Activated CD4-positive, alpha-beta memory T cell treated with anti-CD3 and anti-CD28 coated beads for 36 hours (primary cell): ENCODE data around the gene ALOXE3. TPM values are rescaled to one million over a fixed set of nuclear protein-coding genes. Genes with fewer than 3 reads are reported as not detected.

Source experiments
- CTCF ChIA-PET: fragments of 350-600 bp; sonication (Branson Sonifier 250); formaldehyde crosslinking; loops from one replicate; lab custom pipeline; 2021; ENCODE audit warnings: antibody characterized with exemption, inconsistent platforms; lab: Charles Lee
- POLR2A ChIA-PET: fragments of 350-600 bp; sonication (Branson Sonifier 250); formaldehyde crosslinking; loops from one replicate; lab custom pipeline; 2021; ENCODE audit warnings: antibody characterized with exemption; lab: Charles Lee
- DNase-seq: peaks from one replicate; pipeline ENCODE4 v3.0.0-alpha.2; 2020
- H3K27ac Mint-ChIP-seq: one replicate; pipeline ENCODE4 v1.8.0; 2021; ENCODE audit warnings: mixed read lengths
- H3K27me3 Mint-ChIP-seq: one replicate; pipeline ENCODE4 v1.8.0; 2021; ENCODE audit warnings: mixed read lengths
- H3K36me3 Mint-ChIP-seq: one replicate; pipeline ENCODE4 v1.8.0; 2021; ENCODE audit warnings: mixed read lengths
- H3K4me1 Mint-ChIP-seq: one replicate; pipeline ENCODE4 v1.8.0; 2021; ENCODE audit warnings: low read depth, mixed read lengths
- H3K4me3 Mint-ChIP-seq: one replicate; pipeline ENCODE4 v1.8.0; 2021; ENCODE audit warnings: mild to moderate bottlenecking, mixed read lengths
- H3K9me3 Mint-ChIP-seq: one replicate; pipeline ENCODE4 v1.8.0; 2021; ENCODE audit warnings: mixed read lengths
- intact Hi-C: fragments of 100-400 bp; cut with micrococcal nuclease; formaldehyde crosslinking; loops from one replicate; pipeline ENCODE4 v1.15.1; 2023
- microRNA-seq: library from miRNA; unstranded; fragments of <30 nt; microRNA quantifications from one replicate; pipeline ENCODE4 v1.2.0, GENCODE V29; 2022; ENCODE audit warnings: borderline number of aligned reads, borderline microRNAs expressed, borderline replicate concordance
- total RNA-seq, 2 experiments: library from RNA; stranded (reverse); gene quantifications; one replicate each; pipeline ENCODE4 v1.2.3, GENCODE V29; 2021

ALOXE3 gene
- total RNA-seq, 2 experiments from 2014 or later: 0.12 TPM

DNA sequence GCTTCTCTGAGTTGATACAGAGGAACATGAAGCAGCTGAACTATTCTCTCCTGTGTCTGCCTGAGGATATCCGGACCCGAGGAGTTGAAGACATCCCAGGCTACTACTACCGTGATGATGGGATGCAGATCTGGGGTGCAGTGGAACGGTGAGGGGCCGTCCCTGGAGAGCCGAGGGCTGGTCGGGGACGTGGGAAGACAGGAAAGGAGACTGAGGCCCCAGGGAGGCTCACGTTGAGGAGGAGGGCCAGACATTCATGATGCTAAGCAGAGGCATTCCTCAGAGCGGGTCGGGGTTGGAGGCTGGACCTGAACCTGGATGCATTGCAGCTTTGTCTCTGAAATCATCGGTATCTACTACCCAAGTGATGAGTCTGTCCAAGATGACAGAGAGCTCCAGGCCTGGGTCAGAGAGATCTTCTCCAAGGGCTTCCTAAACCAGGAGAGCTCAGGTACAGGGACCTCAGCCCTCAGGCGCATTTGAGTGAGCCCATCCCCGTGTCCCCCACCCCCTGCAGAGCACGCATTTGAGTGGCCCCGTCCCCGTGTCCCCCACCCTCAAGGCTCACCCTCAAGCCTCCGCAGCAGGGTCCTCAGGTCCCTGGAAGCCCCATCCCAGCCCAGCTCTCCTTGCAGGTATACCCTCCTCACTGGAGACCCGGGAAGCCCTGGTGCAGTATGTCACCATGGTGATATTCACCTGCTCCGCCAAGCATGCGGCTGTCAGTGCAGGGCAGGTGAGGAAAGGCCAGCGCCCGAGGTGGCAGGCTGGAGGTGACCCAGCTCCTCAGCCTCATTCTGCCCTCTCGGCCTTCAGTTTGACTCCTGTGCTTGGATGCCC is 71.2 kb downstream of the ALOXE3 start:
- Mint-ChIP-seq H3K4me1 (no peaks in the 10 kb centered on the region), H3K4me3 (no peak overlapping the region), H3K9me3 (no peaks in the 10 kb centered on the region), H3K27ac (no peak overlapping the region), H3K36me3 (no peaks in the 10 kb centered on the region), H3K27me3 (peaks cover 2% of the 10 kb centered on the region)
- ChIA-PET POLR2A (no interaction called here), CTCF (interaction anchor here (0.6 kb wide), 1 partner anchor 9 kb away, joined by 3 read pairs; no protein-coding TSS in a partner anchor)
- no peak for DNase-seq
- intact Hi-C loops: no loop called here

GRCh38 chr17:8046306-8046928 is 71.9 kb downstream of the ALOXE3 start:
- POLR2A ChIA-PET: no interaction called here
- H3K36me3 Mint-ChIP-seq: no peaks in the 10 kb centered on the region
- CTCF ChIA-PET: interaction anchor here (0.6 kb wide), 1 partner anchor 10 kb away, joined by 3 read pairs; no protein-coding TSS in a partner anchor
- intact Hi-C loops: no loop called here
- H3K27me3 Mint-ChIP-seq: peaks cover 5% of the 10 kb centered on the region
- no peaks in the 10 kb centered on the region for H3K9me3 Mint-ChIP-seq
- no peak for DNase-seq
- no peak overlapping the region for H3K27ac Mint-ChIP-seq
- H3K4me3 Mint-ChIP-seq: no peak overlapping the region
- H3K4me1 Mint-ChIP-seq: no peaks in the 10 kb centered on the region

Small RNA genes within 50 kb of the gene (microRNA-seq; reads per million reads assigned to microRNA genes)
- gene MIR4314 (not detected), gene MIR6883 (not detected)

Other genes with a start within 250 kb of the ALOXE3 start
- 100 to 1,000 TPM; 120 to 133 TPM for gene CHD3, start 229.7 kb downstream of the ALOXE3 start, total RNA-seq
- 1 to 10 TPM; 2.7 to 3.3 TPM for gene RNF227, start 202.2 kb downstream of the ALOXE3 start, total RNA-seq
- 1 to 10 TPM; 4.9 to 5.3 TPM for gene KCNAB3, start 188.7 kb downstream of the ALOXE3 start, total RNA-seq
- 100 to 1,000 TPM; 197 to 201 TPM for gene TRAPPC1, start 186.6 kb downstream of the ALOXE3 start, total RNA-seq
- gene CNTROB, start 186.3 kb downstream of the ALOXE3 start, total RNA-seq: 10 to 100 TPM; 45.9 to 50.1 TPM
- not detected for gene GUCY2D, start 115.9 kb downstream of the ALOXE3 start, total RNA-seq
- not detected for gene ALOX15B, start 79.5 kb downstream of the ALOXE3 start, total RNA-seq
- 1 to 10 TPM; 2.1 to 2.3 TPM for gene ALOX12B, start 30.8 kb downstream of the ALOXE3 start, total RNA-seq
- 1 to 10 TPM; 2.5 to 2.8 TPM for gene HES7, start 5.6 kb upstream of the ALOXE3 start, total RNA-seq
- 10 to 100 TPM; 48.9 to 56.3 TPM for gene PER1, start 33.9 kb upstream of the ALOXE3 start, total RNA-seq
- 10 to 100 TPM; 30.1 to 30.4 TPM for gene VAMP2, start 44.4 kb upstream of the ALOXE3 start, total RNA-seq
- gene TMEM107, start 57.9 kb upstream of the ALOXE3 start, total RNA-seq: 10 to 100 TPM; 32.6 to 35.3 TPM
- gene BORCS6, start 71.7 kb upstream of the ALOXE3 start, total RNA-seq: 1 to 10 TPM; 7.9 to 8.3 TPM
- gene AURKB, start 92.1 kb upstream of the ALOXE3 start, total RNA-seq: 100 to 1,000 TPM; 184 TPM
- gene CTC1, start 129.5 kb upstream of the ALOXE3 start, total RNA-seq: 10 to 100 TPM; 64.7 to 79.2 TPM
- 100 to 1,000 TPM; 102 to 105 TPM for gene PFAS, start 130.8 kb upstream of the ALOXE3 start, total RNA-seq
- gene RANGRF, start 170.2 kb upstream of the ALOXE3 start, total RNA-seq: 10 to 100 TPM; 41.7 to 45.5 TPM
- 1 to 10 TPM; 3.4 to 3.9 TPM for gene SLC25A35, start 176.9 kb upstream of the ALOXE3 start, total RNA-seq
- not detected for gene ARHGEF15, start 191.7 kb upstream of the ALOXE3 start, total RNA-seq
- gene ODF4, start 221.3 kb upstream of the ALOXE3 start, total RNA-seq: not detected